HepG2 (cell line): ENCODE results near the gene IPMK. TPM values are rescaled to one million over a fixed set of nuclear protein-coding genes. Genes with fewer than 3 reads are reported as not detected.

Experiments
- ATAC-seq: fragments of 200-7000 bp; cut with Tn5 transposase; 3 replicates; pipeline ENCODE4 v1.9.1; 2020; ENCODE audit warnings: mild to moderate bottlenecking, moderate library complexity
- BruUV-seq: library from RNA; stranded (reverse); fragments of 400-500 nt; replicated peaks from 2 replicates; lab custom pipeline; 2021; lab: Mats Ljungman, UMichigan
- CTCF ChIA-PET: fragments of 300-600 bp; formaldehyde crosslinking; extraction: SDS; loops from one replicate; lab custom pipeline; 2021; ENCODE audit warnings: low total read pairs, inconsistent platforms, low intra/inter-chr PET ratio; lab: Yijun Ruan, JAX
- POLR2A ChIA-PET: fragments of 350-600 bp; sonication (Branson Sonifier 250); formaldehyde crosslinking; loops from one replicate; lab custom pipeline; 2020; ENCODE audit warnings: antibody characterized with exemption, inconsistent platforms; lab: Yijun Ruan, JAX
- DNase-seq: peaks from one replicate; pipeline ENCODE4 v3.0.0-alpha.2; 2015; ENCODE audit warnings: low spot score
- FAIRE-seq: peaks from 3 replicates; lab custom pipeline; 2011; peaks lifted over from hg19 to GRCh38; lab: Jason Lieb, UNC
- H2AFZ ChIP-seq: one replicate; pipeline ENCODE4 v1.6.1; 2011; ENCODE audit warnings: low read length, inconsistent platforms
- H3K27ac ChIP-seq: fragments of 300-600 bp; 3 replicates; pipeline ENCODE4 v1.8.0; 2011; ENCODE audit warnings: mixed run types, mild to moderate bottlenecking, mixed read lengths, low read length, inconsistent platforms; ENCODE audit not compliant: insufficient read depth; ENCODE audit errors: extremely low read length
- H3K27me3 ChIP-seq, 2 experiments: fragments of 200-600 bp in 1 of 2; 2 replicates in 1 of 2; 3 replicates in 1 of 2; pipeline versions ENCODE4 v1.6.0 to v1.8.0; 2011; ENCODE audit warnings: low read length in 2 of 2, mild to moderate bottlenecking in 2 of 2, moderate library complexity in 2 of 2, inconsistent platforms in 1 of 2; ENCODE audit not compliant: insufficient read depth in 2 of 2, control insufficient read depth in 1 of 2
- H3K36me3 ChIP-seq, 2 experiments: fragments of 200-600 bp in 1 of 2; replicated peaks in 1 of 2; 2 replicates in 1 of 2; 3 replicates in 1 of 2; pipeline versions ENCODE4 v1.5.1 to v1.8.0; 2011; ENCODE audit warnings: low read length in 2 of 2, inconsistent platforms in 1 of 2; ENCODE audit not compliant: insufficient read depth in 2 of 2, control insufficient read depth in 1 of 2
- H3K4me1 ChIP-seq: 2 replicates; pipeline ENCODE4 v1.5.1; 2012; ENCODE audit warnings: low read length, inconsistent platforms; ENCODE audit not compliant: insufficient read depth
- H3K4me2 ChIP-seq: 2 replicates; pipeline ENCODE4 v1.6.0; 2011; ENCODE audit warnings: low read depth, low read length, inconsistent platforms
- H3K4me3 ChIP-seq, 3 experiments: fragments of 200-600 bp in 1 of 3; sonication (generic), shearing (Covaris generic) in 1 of 3; replicated peaks in 1 of 3; 2 replicates each; pipeline ENCODE4 v1.5.1; 2011 to 2016; ENCODE audit warnings: low read length in 3 of 3, inconsistent platforms in 2 of 3, low read depth in 2 of 3, mild to moderate bottlenecking in 2 of 3, control low read depth in 1 of 3, mixed read lengths in 1 of 3; ENCODE audit not compliant: insufficient read depth in 1 of 3
- H3K79me2 ChIP-seq: one replicate; pipeline ENCODE4 v1.6.1; 2011; ENCODE audit warnings: low read length, inconsistent platforms; ENCODE audit not compliant: insufficient read depth
- H3K9ac ChIP-seq: 2 replicates; pipeline ENCODE4 v1.6.0; 2011; ENCODE audit warnings: mild to moderate bottlenecking, low read depth, low read length, inconsistent platforms; ENCODE audit not compliant: insufficient read depth
- H3K9me3 ChIP-seq: 2 replicates; pipeline ENCODE4 v1.5.1; 2012; ENCODE audit warnings: mild to moderate bottlenecking, low read length
- H4K20me1 ChIP-seq: 2 replicates; pipeline ENCODE4 v1.6.0; 2011; ENCODE audit warnings: inconsistent platforms, mild to moderate bottlenecking, low read length, moderate library complexity; ENCODE audit not compliant: insufficient read depth
- CREB1 ChIP-seq, 2 experiments: fragments of 450-650 bp in 1 of 2; IDR thresholded peaks; 2 replicates each; pipeline ENCODE4 v1.6.1; 2016 to 2017; ENCODE audit warnings: control low read depth in 1 of 2, mild to moderate bottlenecking in 1 of 2, missing compliant biosample characterization in 1 of 2, missing genetic modification characterization in 1 of 2
- ELF3 ChIP-seq: IDR thresholded peaks from 2 replicates; pipeline ENCODE4 v1.6.1; 2016; ENCODE audit warnings: missing genetic modification reagents, missing compliant biosample characterization
- ETV6 ChIP-seq: sonication (generic); formaldehyde crosslinking; conservative IDR thresholded peaks from 2 replicates; pipeline ENCODE4 v1.4.0; 2020; ENCODE audit warnings: missing genetic modification reagents
- FOSL1 ChIP-seq: sonication (generic); formaldehyde crosslinking; IDR thresholded peaks from 2 replicates; pipeline ENCODE4 v1.9.0; 2021; ENCODE audit warnings: missing genetic modification reagents, borderline replicate concordance
- FOXA3 ChIP-seq: IDR thresholded peaks from 2 replicates; pipeline ENCODE4 v1.6.1; 2016; ENCODE audit warnings: missing genetic modification reagents, missing compliant biosample characterization
- GATAD2A ChIP-seq: IDR thresholded peaks from 2 replicates; pipeline ENCODE4 v1.6.1; 2016
- HMG20A ChIP-seq: IDR thresholded peaks from 2 replicates; pipeline ENCODE4 v1.6.1; 2016; ENCODE audit warnings: borderline replicate concordance
- JUN ChIP-seq: sonication (generic); formaldehyde crosslinking; IDR thresholded peaks from 2 replicates; pipeline ENCODE4 v1.4.0; 2020; ENCODE audit warnings: mild to moderate bottlenecking, missing genetic modification reagents
- NFIB ChIP-seq: sonication (generic); formaldehyde crosslinking; IDR thresholded peaks from 2 replicates; pipeline ENCODE4 v1.9.0; 2021; ENCODE audit warnings: missing genetic modification reagents, mild to moderate bottlenecking, borderline replicate concordance
- NR2F6 ChIP-seq, 2 experiments: IDR thresholded peaks; 2 replicates each; pipeline ENCODE4 v1.6.1; 2016; ENCODE audit warnings: antibody characterized with exemption in 1 of 2, mild to moderate bottlenecking in 1 of 2
- PHF5A ChIP-seq: IDR thresholded peaks from one replicate; pipeline ENCODE4 v1.6.1; 2018; ENCODE audit warnings: low read depth, missing genetic modification reagents; ENCODE audit not compliant: unreplicated experiment
- RCOR2 ChIP-seq: IDR thresholded peaks from 2 replicates; pipeline ENCODE4 v1.6.1; 2016; ENCODE audit warnings: missing biosample characterization, missing genetic modification reagents
- RELA ChIP-seq: sonication (generic); formaldehyde crosslinking; IDR thresholded peaks from 2 replicates; pipeline ENCODE4 v1.4.0; 2020; ENCODE audit warnings: missing genetic modification reagents
- SP1 ChIP-seq, 2 experiments: fragments of 450-650 bp in 1 of 2; sonication (generic) in 1 of 2; formaldehyde crosslinking in 1 of 2; IDR thresholded peaks; 2 replicates each; pipeline versions ENCODE4 v1.4.0 to v1.6.1; 2016 to 2020; ENCODE audit warnings: missing genetic modification reagents in 1 of 2
- YEATS4 ChIP-seq: sonication (generic); formaldehyde crosslinking; IDR thresholded peaks from 2 replicates; pipeline ENCODE4 v1.4.0; 2020; ENCODE audit warnings: missing genetic modification reagents, borderline replicate concordance
- ZBTB4 ChIP-seq: sonication (generic); formaldehyde crosslinking; IDR thresholded peaks from 2 replicates; pipeline ENCODE4 v1.4.0; 2020; ENCODE audit warnings: missing genetic modification reagents, mild to moderate bottlenecking, borderline replicate concordance
- ZNF121 ChIP-seq: sonication (generic); formaldehyde crosslinking; IDR thresholded peaks from 2 replicates; pipeline ENCODE4 v1.5.0; 2020; ENCODE audit warnings: mild to moderate bottlenecking, missing genetic modification reagents
- ZNF205 ChIP-seq: IDR thresholded peaks from 2 replicates; pipeline ENCODE4 v1.6.1; 2018; ENCODE audit warnings: missing biosample characterization, missing genetic modification reagents
- ZNF552 ChIP-seq: sonication (generic); formaldehyde crosslinking; IDR thresholded peaks from 2 replicates; pipeline ENCODE4 v1.9.0; 2022; ENCODE audit warnings: missing genetic modification reagents, mild to moderate bottlenecking, borderline replicate concordance
- ZNF746 ChIP-seq: sonication (generic); formaldehyde crosslinking; IDR thresholded peaks from 2 replicates; pipeline ENCODE4 v1.8.0; 2022; ENCODE audit warnings: mild to moderate bottlenecking, missing genetic modification reagents
- WGBS: methylation state at CpG from one replicate; pipeline ENCODE4 v1.1.6; 2017; ENCODE audit warnings: low lambda C conversion rate; 5-methylcytosine and 5-hydroxymethylcytosine counted together
- in situ Hi-C: cut with HindIII; loops from 2 replicates; pipeline ENCODE4 v1.10.0; 2017; ENCODE audit warnings: low pct_unique_long_range_greater_than_20kb; ENCODE audit not compliant: extremely low pct_ligation_motif_present
- intact Hi-C: fragments of 100-400 bp; cut with micrococcal nuclease; formaldehyde crosslinking; loops from one replicate; pipeline ENCODE4 v1.10.0; 2022; ENCODE audit not compliant: unreplicated experiment
- polyA plus RNA-seq, 8 experiments: library from polyadenylated mRNA; depleted of rRNA in 3 of 8; stranded (reverse) in 7 of 8; unstranded in 1 of 8; fragments of >200 nt; fragmentation: Illumina TruSeq in 4 of 8; extraction: Trizol in 4 of 8; gene quantifications; 2 replicates each; pipeline versions ENCODE4 v1.2.1 to v1.2.3, GENCODE V29; 2011 to 2016; ENCODE audit warnings: low read depth in 4 of 8, missing spikeins in 1 of 8, mixed read lengths in 1 of 8; ENCODE audit not compliant: insufficient read depth in 1 of 8
- total RNA-seq, 5 experiments: library from RNA; depleted of rRNA; stranded (reverse); fragments of >200 nt; fragmentation: Illumina TruSeq; extraction: Trizol; gene quantifications; 2 replicates each; pipeline ENCODE4 v1.2.3, GENCODE V29; 2016; ENCODE audit warnings: low read depth in 1 of 5

The IPMK gene
- total and polyA plus RNA-seq, 2 of the 13 experiments (the other 11 are each of a cell fraction or from before 2014, with no cell fraction given) = 2.7 to 3.9 TPM

- in situ Hi-C loops (no loop called here), intact Hi-C loops (no loop called here)
- Histone ChIP-seq H3K4me1 (peaks cover 55% of the 10 kb centered on the region), H3K9ac (no peak overlapping the region), H3K27me3 (no peaks in the 10 kb centered on the region), H3K9me3 (no peaks in the 10 kb centered on the region), H3K4me2 (no peak overlapping the region), H2AFZ (no peak overlapping the region), H3K36me3 (peaks cover 0 to 12% of the 10 kb centered on the region in 2 experiments; a peak in 1 of 5 replicates), H3K27ac (peak overlapping the region; percentile 5), H3K4me3 (no peak overlapping the region), H4K20me1 (no peaks in the 10 kb centered on the region), H3K79me2 (peaks cover 26% of the 10 kb centered on the region)
- DNase-seq (peak; percentile 78), FAIRE-seq (no peak), ATAC-seq (peak; percentile 80)
- 79% methylated on average over 3 of the region's 3 CpGs for WGBS
- BruUV-seq = TSS peak; percentile 37
- ChIA-PET POLR2A (interaction anchor here (4.0 kb wide), 1 partner anchor 31 kb away, joined by 33 read pairs; the partner anchor contains the start of genes CISD1 and IPMK), CTCF (no interaction called here)
- peak; percentile 35; the same call in 1 of the 2 replicates for TF ChIP-seq ELF3 (CRISPR knock-in tag)
- TF ChIP-seq FOSL1 (CRISPR knock-in tag) = peak; percentile 62; the same call in 1 of the 2 replicates
- no peak for TF ChIP-seq ZBTB4 (CRISPR knock-in tag)
- TF ChIP-seq GATAD2A = peak; percentile 61
- no peak for TF ChIP-seq SP1 (IDR thresholded peaks at IDR 0.05)
- TF ChIP-seq SP1 (CRISPR knock-in tag; IDR thresholded peaks at IDR 0.05) = no peak
- no peak for TF ChIP-seq ETV6
- no peak for TF ChIP-seq YEATS4
- no peak for TF ChIP-seq RELA (CRISPR knock-in tag)
- TF ChIP-seq RCOR2 = 0 out of 2 replicates have a peak, but pooled peaks have one; percentile 15
- TF ChIP-seq HMG20A (CRISPR knock-in tag) = peak; percentile 47; the same call in 1 of the 2 replicates
- TF ChIP-seq PHF5A (CRISPR knock-in tag) = no peak
- peak; percentile 48 for TF ChIP-seq FOXA3 (CRISPR knock-in tag)
- TF ChIP-seq ZNF552 (CRISPR knock-in tag) = no peak
- TF ChIP-seq JUN (CRISPR knock-in tag) = peak; percentile 63; the same call in 1 of the 2 replicates
- TF ChIP-seq NR2F6 (IDR thresholded peaks at IDR 0.05) = no peak
- peak; percentile 31; the same call in 1 of the 2 replicates for TF ChIP-seq NR2F6 (CRISPR knock-in tag; IDR thresholded peaks at IDR 0.05)
- peak; percentile 75 for TF ChIP-seq ZNF121 (CRISPR knock-in tag)
- TF ChIP-seq ZNF205 (CRISPR knock-in tag) = no peak
- no peak for TF ChIP-seq ZNF746 (CRISPR knock-in tag)
- 0 out of 2 replicates have a peak, but pooled peaks have one; percentile 7 for TF ChIP-seq CREB1 (IDR thresholded peaks at IDR 0.05)
- no peak for TF ChIP-seq CREB1 (CRISPR knock-in tag; IDR thresholded peaks at IDR 0.05)
- no peak for TF ChIP-seq NFIB (CRISPR knock-in tag)
Observed at GRCh38 chr10:58237014-58237834, 30.5 kb downstream of the IPMK start.
